ENCODE results near the gene ADCY3. TPM values are rescaled to one million over a fixed set of nuclear protein-coding genes. Genes with fewer than 3 reads are reported as not detected.

ADCY3 gene
- total RNA-seq, 4 donors from 2014 or later, result 14.8 to 48.3 (median 34.3) TPM

- 62 to 77% methylated on average over 5 of the region's 5 CpGs for WGBS, 2 donors
- Histone ChIP-seq H3K27me3 (no peaks in the 10 kb centered on the region), H3K4me3 (peak overlapping the region in 1 of 4 donors; percentile 55), H3K4me1 (peaks cover 4 to 36% (median 13%) of the 10 kb centered on the region in 3 donors), H3K36me3 (peaks cover 0 to 19% (median 0%) of the 10 kb centered on the region in 3 donors), H3K9me3 (no peaks in the 10 kb centered on the region), H3K27ac (peak overlapping the region in 2 of 4 donors; percentile 94 to 97)
- DNase-seq, result no peak
- intact Hi-C loops (cut with DNase I), result no loop called here
- TF ChIP-seq POLR2A (IDR thresholded peaks at IDR 0.05), result no peak
- no peak for TF ChIP-seq CTCF (IDR thresholded peaks at IDR 0.05)
These were observed 128.6 kb downstream of the ADCY3 start for GRCh38 chr2:24791452-24791851.

GRCh38 chr2:24788816-24789215, 131.2 kb downstream of the ADCY3 start:
- DNase-seq, result no peak
- no peak for TF ChIP-seq POLR2A (IDR thresholded peaks at IDR 0.05)
- no peak for TF ChIP-seq CTCF (IDR thresholded peaks at IDR 0.05)
- no peak overlapping the region for H3K4me3 ChIP-seq
- H3K27ac ChIP-seq, result no peak overlapping the region
- peaks cover 1 to 24% (median 9%) of the 10 kb centered on the region in 3 donors for H3K4me1 ChIP-seq
- 73 to 76% methylated on average over 3 of the region's 3 CpGs for WGBS, 2 donors
- no peaks in the 10 kb centered on the region for H3K27me3 ChIP-seq
- peaks cover 0 to 14% (median 0%) of the 10 kb centered on the region in 3 donors for H3K36me3 ChIP-seq
- H3K9me3 ChIP-seq, result no peaks in the 10 kb centered on the region
- intact Hi-C loops (cut with DNase I), result no loop called here

GRCh38 chr2:24787532-24787931, 132.5 kb downstream of the ADCY3 start:
- H3K4me3 ChIP-seq, result no peak overlapping the region
- TF ChIP-seq POLR2A (IDR thresholded peaks at IDR 0.05), result no peak
- TF ChIP-seq CTCF (IDR thresholded peaks at IDR 0.05), result no peak
- WGBS, 2 donors, result 70 to 81% methylated on average over 2 of the region's 2 CpGs
- peaks cover 0 to 18% (median 8%) of the 10 kb centered on the region in 3 donors for H3K4me1 ChIP-seq
- intact Hi-C loops (cut with DNase I), result no loop called here
- no peak overlapping the region for H3K27ac ChIP-seq
- no peak for DNase-seq
- H3K27me3 ChIP-seq, result no peaks in the 10 kb centered on the region
- H3K36me3 ChIP-seq, result peaks cover 0 to 14% (median 0%) of the 10 kb centered on the region in 3 donors
- no peaks in the 10 kb centered on the region for H3K9me3 ChIP-seq

- TF ChIP-seq CTCF (IDR thresholded peaks at IDR 0.05) (no peak), POLR2A (IDR thresholded peaks at IDR 0.05) (no peak)
- Histone ChIP-seq H3K27ac (no peak overlapping the region), H3K27me3 (no peaks in the 10 kb centered on the region), H3K4me3 (no peak overlapping the region), H3K36me3 (peaks cover 0 to 14% (median 0%) of the 10 kb centered on the region in 3 donors), H3K9me3 (no peaks in the 10 kb centered on the region), H3K4me1 (peaks cover 0 to under 1% (median 0%) of the 10 kb centered on the region in 3 donors)
- 76 to 80% methylated on average over 6 of the region's 6 CpGs for WGBS, 2 donors
- intact Hi-C loops (cut with DNase I), result no loop called here
- no peak for DNase-seq
These were observed 134.2 kb downstream of the ADCY3 start for GRCh38 chr2:24785671-24786321.

- Histone ChIP-seq H3K27ac (no peak overlapping the region), H3K4me1 (no peaks in the 10 kb centered on the region), H3K4me3 (no peak overlapping the region), H3K9me3 (no peaks in the 10 kb centered on the region), H3K36me3 (no peaks in the 10 kb centered on the region), H3K27me3 (no peaks in the 10 kb centered on the region)
- intact Hi-C loops (cut with DNase I), result no loop called here
- 84 to 93% methylated on average over 2 of the region's 3 CpGs for WGBS, 2 donors
- TF ChIP-seq CTCF (IDR thresholded peaks at IDR 0.05), result no peak
- TF ChIP-seq POLR2A (IDR thresholded peaks at IDR 0.05), result no peak
- DNase-seq, result no peak
These were observed 136.4 kb downstream of the ADCY3 start for GRCh38 chr2:24783641-24784040.

All from esophagus squamous epithelium (tissue), 5 donors.